Mesothelial cell of epicardium (in vitro differentiated cells): ENCODE results near the gene GNG14. TPM values are rescaled to one million over a fixed set of nuclear protein-coding genes. Genes with fewer than 3 reads are reported as not detected.

Source experiments
- DNase-seq, 2 experiments: peaks; one replicate each; pipeline ENCODE4 v3.0.0; 2021; ENCODE audit warnings: low spot score in 2 of 2; ENCODE audit not compliant: unreplicated experiment in 2 of 2
- H3K27ac Mint-ChIP-seq: 2 replicates; pipeline ENCODE4 v1.8.0; 2021; ENCODE audit warnings: mixed read lengths
- H3K27me3 Mint-ChIP-seq: 2 replicates; pipeline ENCODE4 v1.8.0; 2021; ENCODE audit warnings: low read depth, mixed read lengths
- H3K36me3 Mint-ChIP-seq: 2 replicates; pipeline ENCODE4 v1.8.0; 2021; ENCODE audit warnings: mixed read lengths
- H3K4me1 Mint-ChIP-seq: 2 replicates; pipeline ENCODE4 v1.8.0; 2021; ENCODE audit warnings: mixed read lengths
- H3K4me3 Mint-ChIP-seq: 2 replicates; pipeline ENCODE4 v1.8.0; 2021; ENCODE audit warnings: mild to moderate bottlenecking, moderate library complexity, mixed read lengths
- H3K9me3 Mint-ChIP-seq: 2 replicates; pipeline ENCODE4 v1.8.0; 2021; ENCODE audit warnings: mixed read lengths
- total RNA-seq: library from RNA; stranded (reverse); gene quantifications from 3 replicates; pipeline ENCODE4 v1.2.1, GENCODE V29; 2021
- TF ChIP-seq, protein P1 (sequence below): fragments of 200-600 bp; sonication (generic); IDR thresholded peaks from one replicate; pipeline ENCODE4 v1.5.0; 2021; ENCODE audit warnings: antibody characterized with exemption; ENCODE audit not compliant: unreplicated experiment

GNG14 gene
- total RNA-seq, 1 donor from 2014 or later = not detected

DNA sequence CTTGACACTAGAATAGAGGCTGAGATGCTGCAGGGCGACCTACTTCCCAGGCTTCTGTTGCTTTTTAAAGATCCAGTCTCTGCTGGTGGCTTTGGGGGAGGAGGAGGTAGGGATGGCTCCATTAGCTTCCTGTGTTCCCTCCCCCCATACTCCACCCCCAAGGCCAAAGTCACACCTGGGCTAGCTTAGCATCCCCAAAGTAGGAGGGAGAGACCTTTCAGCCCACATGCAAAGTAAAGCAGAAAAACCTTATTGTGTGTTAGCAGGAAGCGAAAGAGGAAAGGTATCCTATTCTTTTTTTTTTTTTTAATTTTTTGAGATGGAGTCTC lies 39.2 kb downstream of the GNG14 start:
- Mint-ChIP-seq H3K4me3 (no peak overlapping the region), H3K27ac (no peak overlapping the region), H3K36me3 (peaks cover 23% of the 10 kb centered on the region), H3K9me3 (no peaks in the 10 kb centered on the region), H3K4me1 (peaks cover 10% of the 10 kb centered on the region), H3K27me3 (no peaks in the 10 kb centered on the region)
- no peak for DNase-seq
- TF ChIP-seq, protein P1, sequence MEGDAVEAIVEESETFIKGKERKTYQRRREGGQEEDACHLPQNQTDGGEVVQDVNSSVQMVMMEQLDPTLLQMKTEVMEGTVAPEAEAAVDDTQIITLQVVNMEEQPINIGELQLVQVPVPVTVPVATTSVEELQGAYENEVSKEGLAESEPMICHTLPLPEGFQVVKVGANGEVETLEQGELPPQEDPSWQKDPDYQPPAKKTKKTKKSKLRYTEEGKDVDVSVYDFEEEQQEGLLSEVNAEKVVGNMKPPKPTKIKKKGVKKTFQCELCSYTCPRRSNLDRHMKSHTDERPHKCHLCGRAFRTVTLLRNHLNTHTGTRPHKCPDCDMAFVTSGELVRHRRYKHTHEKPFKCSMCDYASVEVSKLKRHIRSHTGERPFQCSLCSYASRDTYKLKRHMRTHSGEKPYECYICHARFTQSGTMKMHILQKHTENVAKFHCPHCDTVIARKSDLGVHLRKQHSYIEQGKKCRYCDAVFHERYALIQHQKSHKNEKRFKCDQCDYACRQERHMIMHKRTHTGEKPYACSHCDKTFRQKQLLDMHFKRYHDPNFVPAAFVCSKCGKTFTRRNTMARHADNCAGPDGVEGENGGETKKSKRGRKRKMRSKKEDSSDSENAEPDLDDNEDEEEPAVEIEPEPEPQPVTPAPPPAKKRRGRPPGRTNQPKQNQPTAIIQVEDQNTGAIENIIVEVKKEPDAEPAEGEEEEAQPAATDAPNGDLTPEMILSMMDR = no peak

DNA sequence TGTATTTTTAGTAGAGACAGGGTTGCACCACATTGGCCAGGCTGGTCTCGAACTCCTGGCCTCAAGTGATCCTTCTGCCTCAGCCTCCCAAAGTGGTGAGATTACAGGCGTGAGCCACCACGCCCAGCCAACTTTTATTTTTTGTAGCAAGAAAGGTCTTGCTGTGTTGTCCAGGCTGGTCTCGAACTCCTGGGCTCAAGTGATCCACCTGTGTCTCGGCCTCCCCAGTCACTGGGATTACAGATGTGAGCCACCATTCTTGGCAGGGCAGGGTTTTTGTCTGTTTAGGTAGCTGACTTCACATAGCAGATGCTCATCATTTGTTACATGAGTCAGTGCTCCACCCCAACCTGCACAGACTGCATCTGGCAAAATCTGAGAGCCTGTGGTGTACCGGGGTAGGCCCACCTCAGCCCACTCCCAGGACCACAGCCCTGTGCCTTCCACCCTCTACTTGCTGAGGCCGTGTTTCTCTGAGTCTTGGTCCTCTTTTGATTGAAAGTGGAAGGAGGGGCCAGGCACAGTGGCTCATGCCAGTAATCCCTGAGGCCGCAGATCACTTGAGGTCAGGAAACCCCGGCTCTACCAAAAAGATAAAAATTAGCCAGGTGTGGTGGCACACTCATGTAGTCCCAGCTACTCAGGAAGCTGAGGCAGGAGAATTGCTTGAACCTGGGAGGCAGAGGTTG lies 40.1 kb downstream of the GNG14 start:
- Mint-ChIP-seq H3K9me3 (no peaks in the 10 kb centered on the region), H3K4me3 (no peak overlapping the region), H3K4me1 (peaks cover 15% of the 10 kb centered on the region), H3K36me3 (peaks cover 23% of the 10 kb centered on the region), H3K27ac (no peak overlapping the region), H3K27me3 (no peaks in the 10 kb centered on the region)
- TF ChIP-seq, protein P1 = no peak
- no peak for DNase-seq

DNA sequence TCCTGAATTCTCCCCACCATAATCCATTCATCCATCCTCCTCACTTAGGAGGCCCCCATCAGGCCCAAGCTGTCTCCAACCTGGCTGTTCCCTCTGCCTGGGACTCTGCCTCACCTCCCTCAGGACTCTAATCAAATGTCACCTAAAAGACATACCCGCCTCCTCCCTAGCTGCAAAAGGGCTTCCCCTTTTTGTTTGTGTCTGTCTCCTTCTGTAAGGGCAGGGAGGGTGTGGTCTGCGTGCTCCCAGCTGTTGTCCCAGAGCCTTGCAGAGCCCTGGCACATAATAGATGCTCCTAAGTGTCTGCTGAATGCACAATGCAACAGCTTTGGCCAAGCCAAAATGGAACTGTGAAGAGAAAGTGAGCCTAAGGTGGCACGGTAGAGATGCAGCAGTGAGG lies 42.3 kb downstream of the GNG14 start:
- peaks cover 23% of the 10 kb centered on the region for H3K36me3 Mint-ChIP-seq
- no peaks in the 10 kb centered on the region for H3K9me3 Mint-ChIP-seq
- no peak overlapping the region for H3K4me3 Mint-ChIP-seq
- no peaks in the 10 kb centered on the region for H3K27me3 Mint-ChIP-seq
- no peak overlapping the region for H3K27ac Mint-ChIP-seq
- DNase-seq = no peak
- H3K4me1 Mint-ChIP-seq = peaks cover 18% of the 10 kb centered on the region
- TF ChIP-seq, protein P1 = no peak

GRCh38 chr19:12731337-12731736 lies 43.5 kb downstream of the GNG14 start:
- Mint-ChIP-seq H3K36me3 (peaks cover 23% of the 10 kb centered on the region), H3K9me3 (no peaks in the 10 kb centered on the region), H3K4me3 (no peak overlapping the region), H3K27me3 (no peaks in the 10 kb centered on the region), H3K27ac (no peak overlapping the region), H3K4me1 (peaks cover 18% of the 10 kb centered on the region)
- no peak for DNase-seq
- TF ChIP-seq, protein P1 = no peak

GRCh38 chr19:12733369-12734214 lies 45.8 kb downstream of the GNG14 start:
- peaks cover 15% of the 10 kb centered on the region for H3K36me3 Mint-ChIP-seq
- H3K4me1 Mint-ChIP-seq = peaks cover 30% of the 10 kb centered on the region
- no peak for DNase-seq
- peak overlapping the region; percentile 89 for H3K4me3 Mint-ChIP-seq
- no peaks in the 10 kb centered on the region for H3K27me3 Mint-ChIP-seq
- H3K9me3 Mint-ChIP-seq = no peaks in the 10 kb centered on the region
- H3K27ac Mint-ChIP-seq = peak overlapping the region; percentile 95
- TF ChIP-seq, protein P1 = no peak
